ENCODE data around the gene LILRB5. TPM values are rescaled to one million over a fixed set of nuclear protein-coding genes. Genes with fewer than 3 reads are reported as not detected.
A peak's percentile ranks its signal among the peaks of the same experiment; 100 is the strongest.
"Not testable (repeated sequence)": the region's sequence is repeated elsewhere in the genome, so short reads cannot be mapped to it uniquely, and the experiment has no call there.

The LILRB5 gene
- total RNA-seq, 2 experiments from 2014 or later = not detected

DNA sequence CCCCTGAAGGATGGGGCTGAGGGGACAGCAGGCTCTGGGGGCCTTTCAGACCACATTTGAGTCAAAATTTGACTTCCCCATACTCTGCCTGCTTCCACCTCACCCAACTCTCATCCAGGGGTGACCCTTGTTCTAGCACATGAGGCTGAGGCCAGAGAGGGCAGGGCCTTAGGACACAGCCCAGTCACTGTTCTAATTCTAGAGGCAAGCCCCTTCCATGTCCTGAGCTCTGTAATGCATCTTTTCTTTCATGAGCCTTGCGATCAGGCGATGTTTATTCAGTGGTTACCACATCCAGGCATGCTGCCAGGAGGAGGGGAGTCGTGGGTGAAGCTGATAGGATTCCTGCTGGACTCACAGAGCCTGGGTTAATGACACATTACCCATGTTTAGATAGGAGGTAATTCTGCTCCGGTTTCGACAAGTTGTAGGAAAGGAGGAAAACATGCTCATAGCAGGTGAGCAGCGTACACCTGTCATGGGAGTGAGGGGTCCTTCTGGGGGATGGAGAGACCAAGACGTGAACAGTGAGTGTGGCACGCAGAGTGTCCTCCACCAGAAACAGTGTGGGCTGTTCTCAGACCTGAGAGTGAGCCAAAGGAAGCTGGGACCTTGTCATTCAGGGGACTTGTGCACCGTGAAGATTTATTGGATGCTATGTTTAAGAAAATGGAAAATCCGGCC lies 47.1 kb downstream of the LILRB5 start:
- H3K4me3 Mint-ChIP-seq = no peak overlapping the region
- CTCF ChIA-PET = interaction anchor here (1.1 to 2.3 kb wide), 3 partner anchors 9 to 43 kb away, joined by 3 to 9 read pairs (median 8); partner anchors contain the start of gene RPS9
- peaks cover 46% of the 10 kb centered on the region for H3K36me3 Mint-ChIP-seq
- ATAC-seq (no peak), DNase-seq (no peak)
- no peaks in the 10 kb centered on the region for H3K9me3 Mint-ChIP-seq (ENCODE audit: low read depth)
- H3K27ac Mint-ChIP-seq = peak overlapping the region; percentile 63
- H3K4me1 Mint-ChIP-seq = peaks cover 63% of the 10 kb centered on the region
- no peaks in the 10 kb centered on the region for H3K27me3 Mint-ChIP-seq

DNA sequence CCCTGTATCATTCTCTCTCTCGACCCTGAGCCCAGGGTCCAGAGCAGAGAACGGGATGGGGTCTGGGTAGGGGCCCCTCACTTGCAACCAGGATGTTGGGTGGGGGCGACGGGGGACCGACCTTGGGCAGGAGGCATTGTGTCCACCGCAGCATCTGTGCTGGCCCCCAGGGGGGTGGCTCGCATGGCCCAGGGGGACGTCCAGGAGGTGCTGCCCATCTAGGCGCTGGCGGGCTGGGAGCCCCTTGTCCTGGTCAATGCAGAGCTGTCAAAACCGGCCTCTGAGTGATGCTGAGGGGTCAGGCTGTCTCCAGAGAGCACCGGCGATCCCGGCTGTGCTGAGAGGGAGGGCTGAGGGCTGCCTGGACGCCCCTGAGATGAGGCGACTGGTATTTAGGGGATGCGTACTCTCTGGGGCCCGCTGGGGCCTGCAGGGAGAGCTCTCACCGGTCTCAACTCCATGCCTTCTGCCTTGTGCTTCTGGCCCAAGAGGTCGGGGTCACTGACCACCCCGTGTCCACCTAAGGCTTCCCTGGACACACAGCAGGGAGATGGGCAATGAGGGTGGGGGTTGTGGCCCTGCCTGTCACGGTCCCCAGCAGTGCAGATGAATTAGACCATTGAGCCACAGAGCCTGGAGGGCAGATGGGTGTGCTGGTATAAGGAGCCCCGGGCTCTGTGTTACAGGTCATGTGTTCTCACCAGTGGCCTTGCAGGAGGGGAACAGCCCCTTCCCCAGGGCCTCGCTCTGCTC lies 47.8 kb downstream of the LILRB5 start:
- Mint-ChIP-seq H3K27ac (no peak overlapping the region), H3K36me3 (peaks cover 53% of the 10 kb centered on the region), H3K4me1 (peaks cover 70% of the 10 kb centered on the region), H3K27me3 (no peaks in the 10 kb centered on the region), H3K4me3 (no peak overlapping the region), H3K9me3 (ENCODE audit: low read depth) (no peaks in the 10 kb centered on the region)
- DNase-seq (no peak), ATAC-seq (no peak)
- CTCF ChIA-PET = interaction anchor here (2.3 kb wide), 1 partner anchor 42 kb away, joined by 9 read pairs; no protein-coding TSS in a partner anchor

DNA sequence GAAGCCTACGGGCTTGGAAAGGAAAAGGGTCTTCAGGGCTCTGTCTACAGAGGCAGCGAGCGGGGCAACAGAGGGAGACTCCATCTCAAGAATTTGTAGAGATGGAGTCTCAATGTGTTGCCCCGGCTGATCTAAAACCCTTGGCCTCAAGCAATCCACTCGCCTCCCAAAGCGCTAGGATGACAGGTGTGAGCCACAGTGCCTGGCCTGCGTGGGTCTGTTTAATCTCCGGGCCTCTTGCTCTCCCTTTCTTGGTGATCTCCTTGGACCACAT lies 48.4 kb downstream of the LILRB5 start:
- DNase-seq (no peak), ATAC-seq (no peak)
- peaks cover 75% of the 10 kb centered on the region for H3K4me1 Mint-ChIP-seq
- peaks cover 55% of the 10 kb centered on the region for H3K36me3 Mint-ChIP-seq
- no peaks in the 10 kb centered on the region for H3K9me3 Mint-ChIP-seq (ENCODE audit: low read depth)
- H3K4me3 Mint-ChIP-seq = no peak overlapping the region
- no peaks in the 10 kb centered on the region for H3K27me3 Mint-ChIP-seq
- CTCF ChIA-PET = interaction anchor here (1.0 to 1.3 kb wide), 2 partner anchors 10 to 180 kb away, joined by 3 to 4 read pairs; no protein-coding TSS in a partner anchor
- H3K27ac Mint-ChIP-seq = no peak overlapping the region

DNA sequence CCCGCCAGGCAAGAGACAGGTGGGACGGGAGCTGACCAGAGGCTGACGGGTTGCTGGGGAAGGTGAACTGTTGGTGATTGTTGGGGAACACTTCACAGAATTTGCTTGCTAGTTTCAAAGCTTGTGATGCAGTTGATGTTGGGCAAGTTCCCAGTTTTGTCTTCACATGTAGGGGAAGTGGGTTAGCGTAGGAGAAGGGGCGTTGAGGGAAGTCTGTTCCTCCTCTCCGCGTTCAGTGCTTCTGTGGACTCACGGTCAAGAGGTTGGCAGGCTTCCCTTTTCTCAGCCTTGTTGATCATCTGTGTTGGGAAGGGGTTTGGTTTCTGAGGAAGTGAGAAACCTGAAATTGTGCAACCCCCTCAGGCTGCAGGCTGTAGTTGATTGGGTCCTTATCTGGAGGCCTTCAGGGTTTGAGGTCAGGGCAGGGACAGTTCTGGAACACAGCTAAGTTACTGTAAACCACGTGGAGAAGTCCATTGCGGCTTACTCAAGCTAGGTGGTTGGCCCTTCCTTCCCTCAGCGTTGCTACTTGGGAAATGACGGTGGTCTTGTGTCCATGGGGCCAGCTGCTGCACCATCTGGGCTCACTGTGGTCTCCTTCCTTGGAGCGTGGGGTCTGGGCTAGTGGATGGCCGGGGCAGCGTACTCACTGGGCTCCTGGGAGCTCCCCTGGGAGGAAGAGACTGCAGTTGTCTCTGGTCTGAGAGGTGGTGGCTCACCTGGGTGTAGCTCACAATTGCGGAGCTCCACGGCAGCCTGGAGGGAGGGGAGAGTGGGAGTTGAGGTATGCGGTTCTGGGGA lies 48.9 kb downstream of the LILRB5 start:
- Mint-ChIP-seq H3K36me3 (peaks cover 59% of the 10 kb centered on the region), H3K27me3 (no peaks in the 10 kb centered on the region), H3K27ac (peak overlapping the region; percentile 3), H3K9me3 (ENCODE audit: low read depth) (no peaks in the 10 kb centered on the region), H3K4me1 (peaks cover 81% of the 10 kb centered on the region), H3K4me3 (no peak overlapping the region)
- DNase-seq (no peak), ATAC-seq (no peak)
- CTCF ChIA-PET = interaction anchor here (1.0 to 1.3 kb wide), 3 partner anchors 9 to 181 kb away, joined by 3 to 4 read pairs (median 4); no protein-coding TSS in a partner anchor

DNA sequence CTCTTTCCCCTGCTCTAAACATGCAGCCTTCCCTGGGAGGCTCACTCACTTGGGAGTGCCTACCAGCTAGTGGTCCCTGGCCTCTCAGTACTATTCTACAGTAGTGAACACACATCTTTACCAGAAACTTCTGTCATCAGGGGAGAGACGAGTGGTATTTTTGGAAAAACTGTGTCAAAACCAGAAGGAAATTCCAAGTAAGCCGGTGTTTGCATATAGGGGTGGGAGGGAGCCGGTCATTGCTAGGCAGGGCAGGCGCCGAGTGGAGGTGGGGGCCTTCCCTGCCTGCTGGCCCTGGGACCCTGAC lies 49.4 kb downstream of the LILRB5 start:
- Mint-ChIP-seq H3K36me3 (peaks cover 62% of the 10 kb centered on the region), H3K4me3 (no peak overlapping the region), H3K9me3 (ENCODE audit: low read depth) (no peaks in the 10 kb centered on the region), H3K27me3 (no peaks in the 10 kb centered on the region), H3K27ac (peak overlapping the region; percentile 55), H3K4me1 (peaks cover 86% of the 10 kb centered on the region)
- no peak for DNase-seq
- ATAC-seq = no peak
- CTCF ChIA-PET = interaction anchor here (1.0 to 1.3 kb wide), 3 partner anchors 9 to 181 kb away, joined by 3 to 4 read pairs (median 4); no protein-coding TSS in a partner anchor

DNA sequence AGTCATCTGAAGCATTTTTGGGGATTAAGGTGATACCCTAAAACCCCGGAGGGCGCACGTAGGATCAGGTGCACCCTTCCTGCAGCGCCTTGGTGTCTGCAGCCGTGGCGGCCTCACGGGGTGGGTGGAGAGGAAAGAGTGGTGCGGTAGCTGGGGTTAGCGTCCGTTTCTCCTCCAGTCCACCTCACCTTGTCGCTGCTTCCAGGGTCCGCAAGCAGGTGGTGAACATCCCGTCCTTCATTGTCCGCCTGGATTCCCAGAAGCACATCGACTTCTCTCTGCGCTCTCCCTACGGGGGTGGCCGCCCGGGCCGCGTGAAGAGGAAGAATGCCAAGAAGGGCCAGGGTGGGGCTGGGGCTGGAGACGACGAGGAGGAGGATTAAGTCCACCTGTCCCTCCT lies 49.9 kb downstream of the LILRB5 start:
- CTCF ChIA-PET; ATAC-seq; DNase-seq; H3K27me3 Mint-ChIP-seq; H3K4me3 Mint-ChIP-seq; H3K9me3 Mint-ChIP-seq (ENCODE audit: low read depth): not testable (repeated sequence)
- Mint-ChIP-seq H3K36me3 (peaks cover 66% of the 10 kb centered on the region), H3K27ac (peak overlapping the region; percentile 55), H3K4me1 (peaks cover 91% of the 10 kb centered on the region)

DNA sequence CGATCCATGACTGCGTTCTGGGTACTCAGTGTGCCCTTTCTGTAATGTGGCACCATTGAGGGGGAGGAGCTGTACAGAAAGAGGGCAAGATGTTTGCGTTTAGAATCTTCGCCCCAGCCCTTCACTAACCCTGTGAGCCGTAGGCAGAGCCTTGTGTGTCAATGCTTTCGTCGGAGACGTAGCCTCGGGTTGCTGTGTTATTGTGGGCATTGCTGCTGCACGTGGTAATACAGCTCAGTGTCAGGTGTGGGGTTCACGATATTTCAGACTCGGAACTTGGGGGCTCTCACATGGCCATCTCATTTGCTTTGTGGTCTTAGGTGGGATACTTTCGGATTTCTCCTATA lies 50.3 kb downstream of the LILRB5 start:
- no peak overlapping the region for H3K4me3 Mint-ChIP-seq
- no peaks in the 10 kb centered on the region for H3K9me3 Mint-ChIP-seq (ENCODE audit: low read depth)
- DNase-seq (no peak), ATAC-seq (no peak)
- no peaks in the 10 kb centered on the region for H3K27me3 Mint-ChIP-seq
- H3K4me1 Mint-ChIP-seq = peaks cover 93% of the 10 kb centered on the region
- peaks cover 70% of the 10 kb centered on the region for H3K36me3 Mint-ChIP-seq
- CTCF ChIA-PET = no interaction called here
- H3K27ac Mint-ChIP-seq = no peak overlapping the region

DNA sequence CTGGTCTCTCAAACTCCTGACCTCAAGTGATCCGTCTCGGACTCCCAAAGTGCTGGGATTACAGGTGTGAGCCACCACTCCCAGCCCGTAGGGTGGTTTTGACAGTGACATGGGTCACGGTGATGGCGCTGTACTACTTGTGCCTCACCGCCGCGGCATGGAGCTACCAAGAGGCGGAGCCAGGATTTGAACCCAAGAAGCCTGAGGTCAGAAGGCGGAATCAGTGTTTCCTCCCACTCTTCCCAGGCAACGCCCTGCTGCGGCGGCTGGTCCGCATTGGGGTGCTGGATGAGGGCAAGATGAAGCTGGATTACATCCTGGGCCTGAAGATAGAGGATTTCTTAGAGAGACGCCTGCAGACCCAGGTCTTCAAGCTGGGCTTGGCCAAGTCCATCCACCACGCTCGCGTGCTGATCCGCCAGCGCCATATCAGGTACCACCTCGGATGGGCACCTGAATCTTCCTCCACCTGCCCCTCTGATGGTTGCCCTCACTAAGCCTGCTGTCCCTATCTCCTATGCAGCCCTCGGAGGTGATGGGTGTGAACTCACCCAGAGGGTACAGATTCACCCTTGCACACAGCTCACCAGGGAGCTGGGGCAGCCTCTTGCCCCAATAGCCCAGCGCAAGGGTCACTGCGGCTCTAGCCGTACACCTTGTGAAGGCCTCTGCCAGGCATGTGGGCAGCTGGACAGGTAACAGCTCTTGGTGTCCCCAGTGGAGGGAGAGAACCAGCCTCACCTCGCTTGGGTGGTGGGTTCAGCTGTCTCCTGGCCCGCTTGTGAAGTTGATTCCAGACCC lies 50.8 kb downstream of the LILRB5 start:
- Mint-ChIP-seq H3K27ac (no peak overlapping the region), H3K4me3 (no peak overlapping the region), H3K36me3 (peaks cover 75% of the 10 kb centered on the region), H3K27me3 (no peaks in the 10 kb centered on the region), H3K9me3 (ENCODE audit: low read depth) (no peaks in the 10 kb centered on the region), H3K4me1 (peaks cover 93% of the 10 kb centered on the region)
- CTCF ChIA-PET = no interaction called here
- DNase-seq (no peak), ATAC-seq (no peak)

DNA sequence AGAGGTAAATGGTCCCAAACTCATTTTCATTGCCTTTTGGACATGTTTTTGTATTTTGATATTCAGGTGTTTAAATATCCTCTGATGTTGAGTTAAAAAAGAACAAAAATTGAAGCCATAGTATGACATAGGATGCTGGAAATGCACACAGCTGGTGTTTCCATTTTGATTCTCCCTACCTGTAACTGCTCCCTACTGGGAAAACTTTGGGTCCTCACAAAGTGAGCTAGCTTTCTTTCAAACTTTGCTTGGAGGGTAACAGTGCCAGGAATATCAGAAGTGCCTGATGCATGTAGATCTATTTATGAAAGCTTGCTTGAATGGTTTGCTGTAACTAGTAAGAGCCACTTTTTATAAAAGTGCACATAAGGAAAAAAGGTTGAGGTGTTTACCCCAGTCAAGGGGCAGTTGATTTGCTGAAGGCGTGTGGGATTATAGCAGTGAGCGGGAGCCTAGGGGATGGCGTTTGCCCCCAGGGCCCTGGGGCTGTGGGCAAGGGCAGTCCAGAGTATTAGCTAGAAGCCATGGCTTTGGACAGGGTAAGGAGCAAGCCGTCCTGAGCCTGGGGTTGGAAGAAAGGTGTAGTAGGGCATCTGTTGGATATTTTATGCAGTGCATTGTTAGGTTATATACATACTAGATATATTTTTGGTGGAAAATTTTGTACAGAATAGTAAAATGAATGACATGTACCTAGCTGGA lies 52.2 kb downstream of the LILRB5 start:
- CTCF ChIA-PET = interaction anchor here (1.0 to 1.2 kb wide), 3 partner anchors 16 to 1097 kb away, joined by 3 to 4 read pairs (median 4); partner anchors contain the start of gene MBOAT7
- Mint-ChIP-seq H3K4me3 (peak overlapping the region; percentile 45), H3K27me3 (no peaks in the 10 kb centered on the region), H3K4me1 (peaks cover 79% of the 10 kb centered on the region), H3K36me3 (peaks cover 74% of the 10 kb centered on the region), H3K27ac (no peak overlapping the region), H3K9me3 (ENCODE audit: low read depth) (no peaks in the 10 kb centered on the region)
- DNase-seq (no peak), ATAC-seq (no peak)

DNA sequence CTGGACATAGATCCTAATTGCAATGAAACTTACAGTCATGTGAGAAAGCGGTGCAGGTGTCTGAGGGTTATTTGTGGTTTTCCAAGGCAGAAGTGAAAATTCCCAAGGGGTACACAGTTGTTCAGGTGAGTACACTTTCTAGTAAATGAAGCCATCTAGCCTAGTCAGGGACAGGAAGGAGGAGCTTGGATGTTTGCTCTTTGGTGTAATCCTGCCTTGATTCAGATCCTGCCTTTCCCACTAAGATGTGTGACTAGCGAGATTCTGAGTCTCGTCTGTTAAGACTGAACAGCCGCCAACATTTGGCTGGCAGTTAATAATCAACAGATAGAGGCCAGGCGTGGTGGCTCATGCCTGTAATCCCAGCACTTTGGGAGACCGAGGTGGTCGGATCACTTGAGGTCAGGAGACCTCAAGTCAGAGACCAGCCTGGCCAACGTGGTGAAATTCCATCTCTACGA lies 53.9 kb downstream of the LILRB5 start:
- Mint-ChIP-seq H3K36me3 (peaks cover 69% of the 10 kb centered on the region), H3K27ac (peak overlapping the region; percentile 47), H3K4me1 (peaks cover 67% of the 10 kb centered on the region), H3K27me3 (no peaks in the 10 kb centered on the region), H3K9me3 (ENCODE audit: low read depth) (no peaks in the 10 kb centered on the region), H3K4me3 (peak overlapping the region; percentile 88)
- CTCF ChIA-PET = interaction anchor here (1.1 kb wide), 1 partner anchor 14 kb away, joined by 3 read pairs; the partner anchor contains the start of gene MBOAT7
- no peak for DNase-seq
- ATAC-seq = no peak

DNA sequence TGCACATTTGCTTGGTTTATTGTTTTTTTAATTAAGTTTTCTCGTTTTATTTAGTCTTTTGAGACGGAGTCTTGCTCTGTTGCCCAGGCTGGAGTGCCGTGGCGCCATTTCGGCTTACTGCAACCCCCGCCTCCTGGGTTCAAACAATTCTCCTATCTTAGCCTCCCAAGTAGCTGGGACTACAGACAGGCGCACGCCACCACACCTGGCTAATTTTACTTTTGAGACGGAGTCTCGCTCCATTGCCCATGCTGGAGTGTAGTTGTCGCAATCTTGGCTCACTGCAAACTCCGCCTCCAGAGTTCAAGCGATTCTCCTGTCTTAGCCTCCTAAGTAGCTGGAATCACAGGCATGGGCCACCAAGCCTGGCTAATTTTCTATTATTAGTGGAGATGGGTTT lies 55.1 kb downstream of the LILRB5 start:
- H3K4me3 Mint-ChIP-seq = peak overlapping the region; percentile 88
- ATAC-seq (no peak), DNase-seq (no peak)
- CTCF ChIA-PET = interaction anchor here (1.1 kb wide), 1 partner anchor 13 kb away, joined by 3 read pairs; the partner anchor contains the start of gene MBOAT7
- peaks cover 57% of the 10 kb centered on the region for H3K4me1 Mint-ChIP-seq
- peaks cover 59% of the 10 kb centered on the region for H3K36me3 Mint-ChIP-seq
- H3K27me3 Mint-ChIP-seq = no peaks in the 10 kb centered on the region
- H3K27ac Mint-ChIP-seq = peak overlapping the region; percentile 99
- no peaks in the 10 kb centered on the region for H3K9me3 Mint-ChIP-seq (ENCODE audit: low read depth)

DNA sequence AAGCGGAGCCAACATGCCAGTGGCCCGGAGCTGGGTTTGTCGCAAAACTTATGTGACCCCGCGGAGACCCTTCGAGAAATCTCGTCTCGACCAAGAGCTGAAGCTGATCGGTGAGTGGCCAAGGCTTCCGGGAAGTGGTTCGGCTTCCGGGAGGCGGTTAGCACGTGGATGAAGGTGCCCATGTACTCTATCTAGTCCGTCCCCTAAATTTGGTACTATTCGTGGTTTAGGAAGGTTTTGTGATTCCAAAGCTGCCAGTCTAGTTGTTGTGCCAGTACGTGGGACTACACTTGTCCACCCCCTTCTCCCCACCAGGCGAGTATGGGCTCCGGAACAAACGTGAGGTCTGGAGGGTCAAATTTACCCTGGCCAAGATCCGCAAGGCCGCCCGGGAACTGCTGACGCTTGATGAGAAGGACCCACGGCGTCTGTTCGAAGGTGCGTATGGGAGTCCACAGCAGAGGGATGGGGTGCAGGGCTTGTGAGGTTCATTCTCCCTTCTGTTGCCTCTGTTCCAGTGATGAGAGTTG lies 55.8 kb downstream of the LILRB5 start:
- peak overlapping the region; percentile 99 for H3K27ac Mint-ChIP-seq
- peaks cover 52% of the 10 kb centered on the region for H3K36me3 Mint-ChIP-seq
- H3K4me3 Mint-ChIP-seq = peak overlapping the region; percentile 88
- ATAC-seq (no peak), DNase-seq (peak; percentile 55)
- no peaks in the 10 kb centered on the region for H3K27me3 Mint-ChIP-seq
- no peaks in the 10 kb centered on the region for H3K9me3 Mint-ChIP-seq (ENCODE audit: low read depth)
- H3K4me1 Mint-ChIP-seq = peaks cover 50% of the 10 kb centered on the region
- CTCF ChIA-PET = interaction anchor here (0.8 to 3.3 kb wide), 4 partner anchors 9 to 42 kb away, joined by 3 to 33 read pairs (median 6); partner anchors contain the start of genes LENG1, MBOAT7 and TSEN34

Data from activated CD8-positive, alpha-beta memory T cell treated with anti-CD3 and anti-CD28 coated beads, Interleukin-2, amount 10 ng/mL, durations not matched to agents 7 days and 5 days (primary cell).